Activated naive CD8-positive, alpha-beta T cell treated with anti-CD3 and anti-CD28 coated beads, Interleukin-2, amount 50 U/mL, for 24 hours (primary cell): Measurements from ENCODE around the gene HAPSTR1.

Experiments
- ATAC-seq: fragments of 150-1000 bp; cut with Tn5 transposase; one replicate; pipeline ENCODE4 v1.10.0; 2021
- DNase-seq: peaks from one replicate; pipeline ENCODE4 v3.0.0; 2021
- H3K27ac Mint-ChIP-seq: one replicate; pipeline ENCODE4 v1.8.0; 2021; ENCODE audit warnings: mild to moderate bottlenecking, mixed read lengths
- H3K27me3 Mint-ChIP-seq: one replicate; pipeline ENCODE4 v1.8.0; 2021; ENCODE audit warnings: mixed read lengths
- H3K36me3 Mint-ChIP-seq: one replicate; pipeline ENCODE4 v1.8.0; 2021; ENCODE audit warnings: low read depth, mixed read lengths
- H3K4me1 Mint-ChIP-seq: one replicate; pipeline ENCODE4 v1.8.0; 2021; ENCODE audit warnings: mixed read lengths
- H3K4me3 Mint-ChIP-seq: one replicate; pipeline ENCODE4 v1.8.0; 2021; ENCODE audit warnings: mild to moderate bottlenecking, moderate library complexity, mixed read lengths
- H3K9me3 Mint-ChIP-seq: one replicate; pipeline ENCODE4 v1.8.0; 2021; ENCODE audit warnings: mixed read lengths

Gene HAPSTR1

GRCh38 chr16:9097266-9098219 lies 6.1 kb downstream of the HAPSTR1 start:
- Mint-ChIP-seq H3K27ac (peak overlapping the region; percentile 90), H3K9me3 (no peaks in the 10 kb centered on the region), H3K36me3 (peaks cover 85% of the 10 kb centered on the region), H3K27me3 (no peaks in the 10 kb centered on the region), H3K4me1 (peaks cover 91% of the 10 kb centered on the region), H3K4me3 (peak overlapping the region; percentile 70)
- ATAC-seq (no peak), DNase-seq (no peak)

GRCh38 chr16:9098377-9099090 lies 7.1 kb downstream of the HAPSTR1 start:
- DNase-seq, result no peak
- H3K4me3 Mint-ChIP-seq, result peak overlapping the region; percentile 70
- ATAC-seq, result no peak

GRCh38 chr16:9099131-9099625 lies 7.7 kb downstream of the HAPSTR1 start:
- peak; percentile 63 for ATAC-seq
- peak; percentile 40 for DNase-seq
- Mint-ChIP-seq H3K4me1 (peaks cover 94% of the 10 kb centered on the region), H3K27me3 (no peaks in the 10 kb centered on the region), H3K9me3 (no peaks in the 10 kb centered on the region), H3K27ac (peak overlapping the region; percentile 90), H3K36me3 (peaks cover 84% of the 10 kb centered on the region), H3K4me3 (peak overlapping the region; percentile 70)

More at GRCh38 chr16:9098377-9099090, 7.1 kb downstream of the HAPSTR1 start:
- Mint-ChIP-seq H3K36me3 (peaks cover 85% of the 10 kb centered on the region), H3K4me1 (peaks cover 94% of the 10 kb centered on the region), H3K27me3 (no peaks in the 10 kb centered on the region), H3K27ac (peak overlapping the region; percentile 90), H3K9me3 (no peaks in the 10 kb centered on the region)

- H3K27me3 Mint-ChIP-seq, result no peaks in the 10 kb centered on the region
- DNase-seq (no peak), ATAC-seq (no peak)
- H3K4me1 Mint-ChIP-seq, result peaks cover 95% of the 10 kb centered on the region
- no peaks in the 10 kb centered on the region for H3K9me3 Mint-ChIP-seq
- H3K27ac Mint-ChIP-seq, result peak overlapping the region; percentile 90
- peaks cover 88% of the 10 kb centered on the region for H3K36me3 Mint-ChIP-seq
- peak overlapping the region; percentile 67 for H3K4me3 Mint-ChIP-seq
Observed at GRCh38 chr16:9102379-9102778, 10.9 kb downstream of the HAPSTR1 start.

GRCh38 chr16:9102943-9103342 lies 11.5 kb downstream of the HAPSTR1 start:
- Mint-ChIP-seq H3K27ac (peak overlapping the region; percentile 90), H3K9me3 (no peaks in the 10 kb centered on the region), H3K4me3 (peak overlapping the region; percentile 67), H3K4me1 (peaks cover 95% of the 10 kb centered on the region), H3K27me3 (no peaks in the 10 kb centered on the region), H3K36me3 (peaks cover 88% of the 10 kb centered on the region)
- no peak for DNase-seq
- ATAC-seq, result peak; percentile 72

- Mint-ChIP-seq H3K4me3 (peak overlapping the region; percentile 67), H3K27ac (peak overlapping the region; percentile 90), H3K27me3 (no peaks in the 10 kb centered on the region), H3K9me3 (no peaks in the 10 kb centered on the region), H3K4me1 (peaks cover 94% of the 10 kb centered on the region), H3K36me3 (peaks cover 86% of the 10 kb centered on the region)
- DNase-seq (no peak), ATAC-seq (no peak)
Observed at GRCh38 chr16:9103546-9103945, 12.1 kb downstream of the HAPSTR1 start.

- Mint-ChIP-seq H3K27me3 (no peaks in the 10 kb centered on the region), H3K9me3 (no peaks in the 10 kb centered on the region), H3K4me3 (peak overlapping the region; percentile 9), H3K4me1 (peaks cover 94% of the 10 kb centered on the region), H3K27ac (peak overlapping the region; percentile 65), H3K36me3 (peaks cover 90% of the 10 kb centered on the region)
- no peak for ATAC-seq
- no peak for DNase-seq
Observed at GRCh38 chr16:9105189-9105588, 13.7 kb downstream of the HAPSTR1 start.

- peaks cover 81% of the 10 kb centered on the region for H3K36me3 Mint-ChIP-seq
- peak overlapping the region; percentile 68 for H3K27ac Mint-ChIP-seq
Observed at GRCh38 chr16:9107025-9107970, 15.9 kb downstream of the HAPSTR1 start.

GRCh38 chr16:9109255-9109654 lies 17.8 kb downstream of the HAPSTR1 start:
- ATAC-seq (no peak), DNase-seq (no peak)
- H3K4me3 Mint-ChIP-seq, result no peak overlapping the region
- no peaks in the 10 kb centered on the region for H3K9me3 Mint-ChIP-seq
- no peaks in the 10 kb centered on the region for H3K27me3 Mint-ChIP-seq
- H3K27ac Mint-ChIP-seq, result peak overlapping the region; percentile 30
- peaks cover 93% of the 10 kb centered on the region for H3K4me1 Mint-ChIP-seq
- H3K36me3 Mint-ChIP-seq, result peaks cover 78% of the 10 kb centered on the region

More at GRCh38 chr16:9107025-9107970, 15.9 kb downstream of the HAPSTR1 start:
- H3K4me1 Mint-ChIP-seq, result peaks cover 92% of the 10 kb centered on the region
- no peak for ATAC-seq
- H3K4me3 Mint-ChIP-seq, result peak overlapping the region; percentile 5
- no peaks in the 10 kb centered on the region for H3K27me3 Mint-ChIP-seq
- H3K9me3 Mint-ChIP-seq, result no peaks in the 10 kb centered on the region
- DNase-seq, result no peak

- peaks cover 73% of the 10 kb centered on the region for H3K36me3 Mint-ChIP-seq
- DNase-seq (no peak), ATAC-seq (peak; percentile 35)
- H3K27me3 Mint-ChIP-seq, result no peaks in the 10 kb centered on the region
- H3K9me3 Mint-ChIP-seq, result no peaks in the 10 kb centered on the region
- H3K27ac Mint-ChIP-seq, result peak overlapping the region; percentile 30
- no peak overlapping the region for H3K4me3 Mint-ChIP-seq
- H3K4me1 Mint-ChIP-seq, result peaks cover 95% of the 10 kb centered on the region
Observed at GRCh38 chr16:9112166-9112843, 20.9 kb downstream of the HAPSTR1 start.

GRCh38 chr16:9112844-9113186 lies 21.4 kb downstream of the HAPSTR1 start:
- peaks cover 95% of the 10 kb centered on the region for H3K4me1 Mint-ChIP-seq
- no peak for DNase-seq
- H3K9me3 Mint-ChIP-seq, result no peaks in the 10 kb centered on the region
- no peak overlapping the region for H3K4me3 Mint-ChIP-seq
- peaks cover 73% of the 10 kb centered on the region for H3K36me3 Mint-ChIP-seq
- H3K27ac Mint-ChIP-seq, result peak overlapping the region; percentile 80
- no peaks in the 10 kb centered on the region for H3K27me3 Mint-ChIP-seq
- ATAC-seq, result no peak

- no peak for DNase-seq
- Mint-ChIP-seq H3K27me3 (no peaks in the 10 kb centered on the region), H3K9me3 (no peaks in the 10 kb centered on the region), H3K36me3 (peaks cover 74% of the 10 kb centered on the region), H3K4me3 (no peak overlapping the region), H3K27ac (peak overlapping the region; percentile 80), H3K4me1 (peaks cover 94% of the 10 kb centered on the region)
- no peak for ATAC-seq
Observed at GRCh38 chr16:9113707-9114106, 22.3 kb downstream of the HAPSTR1 start.

GRCh38 chr16:9114112-9114511 lies 22.7 kb downstream of the HAPSTR1 start:
- Mint-ChIP-seq H3K4me1 (peaks cover 94% of the 10 kb centered on the region), H3K36me3 (peaks cover 72% of the 10 kb centered on the region), H3K27ac (peak overlapping the region; percentile 80), H3K9me3 (no peaks in the 10 kb centered on the region), H3K4me3 (peak overlapping the region; percentile 6), H3K27me3 (no peaks in the 10 kb centered on the region)
- no peak for DNase-seq
- ATAC-seq, result no peak
